Neural cell (in vitro differentiated cells): Measurements from ENCODE around the gene RPUSD1.

ENCODE experiments used
- EP300 ChIP-seq: fragments of 450-650 bp; conservative IDR thresholded peaks from 2 replicates; pipeline ENCODE4 v1.6.1; 2014; ENCODE audit warnings: antibody characterized with exemption, mild to moderate bottlenecking, moderate library complexity; ENCODE audit not compliant: poor library complexity, severe bottlenecking
- EZH2 ChIP-seq: fragments of 200-600, 300-800 bp; shearing (Covaris generic), sonication (generic); IDR thresholded peaks from 2 replicates; pipeline ENCODE4 v1.6.1; 2014; ENCODE audit warnings: antibody characterized with exemption, low read length, borderline replicate concordance, mild to moderate bottlenecking; ENCODE audit not compliant: insufficient read depth, poor library complexity, severe bottlenecking
- MXI1 ChIP-seq: fragments of 450-650 bp; conservative IDR thresholded peaks from 2 replicates; pipeline ENCODE4 v1.6.1; 2014; ENCODE audit warnings: antibody characterized with exemption, mild to moderate bottlenecking; ENCODE audit not compliant: poor library complexity, severe bottlenecking
- POLR2AphosphoS5 ChIP-seq: IDR thresholded peaks from 2 replicates; pipeline ENCODE4 v1.6.1; 2012
- RAD21 ChIP-seq: fragments of 450-650 bp; conservative IDR thresholded peaks from 2 replicates; pipeline ENCODE4 v1.6.1; 2014; ENCODE audit warnings: antibody characterized with exemption, mild to moderate bottlenecking, moderate library complexity
- TAF1 ChIP-seq: IDR thresholded peaks from 2 replicates; pipeline ENCODE4 v1.6.1; 2012; ENCODE audit warnings: low read depth
- TF ChIP-seq, protein P1 (sequence below): fragments of 450-650 bp; IDR thresholded peaks from 2 replicates; pipeline ENCODE4 v1.5.1; 2014; ENCODE audit warnings: antibody characterized with exemption, mild to moderate bottlenecking, moderate library complexity; ENCODE audit not compliant: poor library complexity, severe bottlenecking

DNA sequence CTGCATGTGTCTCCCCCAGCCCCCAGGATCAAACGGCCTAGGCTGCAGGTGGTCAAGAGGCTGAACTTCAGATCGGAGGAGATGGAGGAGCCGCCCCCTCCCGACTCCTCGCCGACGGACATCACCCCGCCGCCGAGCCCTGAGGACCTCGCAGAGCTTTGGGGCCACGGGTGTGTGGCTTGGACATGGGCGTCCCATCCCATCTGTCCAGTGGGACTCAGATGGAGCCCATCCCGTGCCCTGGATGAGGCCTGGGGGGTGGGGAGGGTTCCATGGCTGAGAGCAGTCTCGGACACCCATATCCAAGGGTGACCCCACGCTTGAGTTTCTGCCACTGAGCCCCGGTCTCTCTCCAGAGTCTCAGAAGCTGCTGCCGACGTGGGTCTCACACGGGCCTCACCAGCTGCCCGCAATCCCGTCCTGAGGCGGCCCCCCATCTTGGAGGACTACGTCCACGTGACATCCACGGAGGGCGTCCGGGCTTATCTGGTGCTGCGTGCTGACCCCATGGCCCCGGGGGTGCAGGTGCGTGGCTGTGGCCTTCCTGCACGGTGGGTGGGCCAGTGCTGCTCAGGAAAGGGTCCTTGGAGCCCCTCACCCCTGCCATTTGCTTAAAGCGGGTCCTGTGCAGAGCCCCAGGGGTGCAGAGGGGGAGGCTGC, 1.1 kb upstream of the RPUSD1 start:
- TF ChIP-seq, protein P1, sequence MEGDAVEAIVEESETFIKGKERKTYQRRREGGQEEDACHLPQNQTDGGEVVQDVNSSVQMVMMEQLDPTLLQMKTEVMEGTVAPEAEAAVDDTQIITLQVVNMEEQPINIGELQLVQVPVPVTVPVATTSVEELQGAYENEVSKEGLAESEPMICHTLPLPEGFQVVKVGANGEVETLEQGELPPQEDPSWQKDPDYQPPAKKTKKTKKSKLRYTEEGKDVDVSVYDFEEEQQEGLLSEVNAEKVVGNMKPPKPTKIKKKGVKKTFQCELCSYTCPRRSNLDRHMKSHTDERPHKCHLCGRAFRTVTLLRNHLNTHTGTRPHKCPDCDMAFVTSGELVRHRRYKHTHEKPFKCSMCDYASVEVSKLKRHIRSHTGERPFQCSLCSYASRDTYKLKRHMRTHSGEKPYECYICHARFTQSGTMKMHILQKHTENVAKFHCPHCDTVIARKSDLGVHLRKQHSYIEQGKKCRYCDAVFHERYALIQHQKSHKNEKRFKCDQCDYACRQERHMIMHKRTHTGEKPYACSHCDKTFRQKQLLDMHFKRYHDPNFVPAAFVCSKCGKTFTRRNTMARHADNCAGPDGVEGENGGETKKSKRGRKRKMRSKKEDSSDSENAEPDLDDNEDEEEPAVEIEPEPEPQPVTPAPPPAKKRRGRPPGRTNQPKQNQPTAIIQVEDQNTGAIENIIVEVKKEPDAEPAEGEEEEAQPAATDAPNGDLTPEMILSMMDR: no peak
- TF ChIP-seq EP300 (no peak), POLR2AphosphoS5 (no peak), RAD21 (no peak), EZH2 (no peak), TAF1 (no peak), MXI1 (no peak)
